ENCODE measurements around the gene C17orf100. TPM values are rescaled to one million over a fixed set of nuclear protein-coding genes. Genes with fewer than 3 reads are reported as not detected.

The C17orf100 gene
- total and polyA plus RNA-seq, 2 of the 13 experiments (the other 11 are each of a cell fraction or from before 2014, with no cell fraction given) = 3.6 to 8.7 TPM

DNA sequence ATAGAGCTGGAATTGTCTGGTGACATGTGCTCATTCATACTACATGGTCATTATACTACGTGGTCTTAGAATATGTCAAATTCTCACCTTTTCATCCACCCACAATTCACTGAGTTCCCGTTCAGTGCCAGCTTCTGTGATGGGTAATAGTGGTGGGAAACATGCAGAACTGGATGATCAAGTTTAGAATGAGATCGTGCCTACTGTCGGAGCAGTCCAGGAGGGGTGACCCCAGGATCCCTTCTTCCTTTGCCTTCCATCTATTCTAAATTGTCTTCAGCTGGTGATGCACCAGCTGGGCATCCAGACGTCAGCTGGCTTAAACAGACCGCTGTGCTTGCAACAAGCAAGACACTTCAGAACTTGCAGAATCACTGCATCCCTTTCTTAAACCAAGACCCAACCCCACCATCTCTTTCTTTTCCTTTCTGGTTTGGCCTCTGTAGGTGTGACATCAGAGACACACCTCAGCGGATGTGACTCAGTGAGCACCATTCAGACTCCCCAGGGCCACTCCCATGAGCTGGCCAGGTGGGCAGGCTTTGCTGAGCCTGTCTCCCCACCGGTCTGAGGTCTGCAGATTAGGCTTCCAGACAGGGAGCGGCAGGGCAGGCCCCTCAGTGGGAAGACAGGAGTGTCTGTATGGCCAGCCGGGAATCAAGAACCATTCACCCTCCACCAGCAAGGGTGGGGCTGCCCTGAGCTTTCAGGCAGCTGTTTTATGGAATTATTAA is 18.1 kb downstream of the C17orf100 start:
- FAIRE-seq = no peak
- no peak overlapping the region for H3K9ac ChIP-seq (ENCODE audit: insufficient read depth, low read depth, low read length)
- peaks cover 51% of the 10 kb centered on the region for H3K4me1 ChIP-seq (ENCODE audit: insufficient read depth, low read length)
- intact Hi-C loops (cut with micrococcal nuclease; ENCODE audit: unreplicated experiment) = no loop called here
- in situ Hi-C loops (cut with HindIII; ENCODE audit: extremely low pct_ligation_motif_present, low pct_unique_long_range_greater_than_20kb) = loop anchor here (5.0 to 10.0 kb wide), 3 partner anchors 43 to 345 kb away; partner anchors contain the start of genes RNASEK, SLC13A5 and TEKT1
- no peaks in the 10 kb centered on the region for H3K36me3 ChIP-seq (replicated peaks in 1 of 2; ENCODE audit: control insufficient read depth in 1 of 2, insufficient read depth in 2 of 2, low read length in 2 of 2)
- H3K4me3 ChIP-seq (replicated peaks in 1 of 3; ENCODE audit: insufficient read depth in 1 of 3, low read depth in 2 of 3, low read length in 3 of 3) = no peak overlapping the region
- no peaks in the 10 kb centered on the region for H3K27me3 ChIP-seq (ENCODE audit: control insufficient read depth in 1 of 2, insufficient read depth in 2 of 2, low read length in 2 of 2)
- peak; percentile 31; the same call in 1 of the 2 replicates for TF ChIP-seq HNRNPL (IDR thresholded peaks at IDR 0.05; ENCODE audit: low read depth, low read length)
- TF ChIP-seq ZNF274 (CRISPR knock-in tag; IDR thresholded peaks at IDR 0.05) = no peak
- ATAC-seq = no peak
- no peak for DNase-seq (ENCODE audit: low spot score)
- no peaks in the 10 kb centered on the region for H4K20me1 ChIP-seq (ENCODE audit: insufficient read depth, low read length)
- no peak overlapping the region for H3K4me2 ChIP-seq (ENCODE audit: low read depth, low read length)
- H3K27ac ChIP-seq (ENCODE audit: extremely low read length, insufficient read depth, low read length) = no peak overlapping the region
- no peaks in the 10 kb centered on the region for H3K79me2 ChIP-seq (ENCODE audit: insufficient read depth, low read length)
- no peaks in the 10 kb centered on the region for H3K9me3 ChIP-seq (ENCODE audit: low read length)
- no TSS peak for BruUV-seq (replicated peaks)
- over 99% methylated on average over 10 of the region's 10 CpGs for WGBS (ENCODE audit: low lambda C conversion rate)
- H2AFZ ChIP-seq (ENCODE audit: low read length) = no peak overlapping the region
- ChIA-PET CTCF (ENCODE audit: low intra/inter-chr PET ratio, low total read pairs) (no interaction called here), POLR2A (interaction anchor here (1.2 to 4.3 kb wide), 4 partner anchors 7 to 43 kb away, joined by 3 to 33 read pairs (median 8); partner anchors contain the start of gene SLC13A5)

DNA sequence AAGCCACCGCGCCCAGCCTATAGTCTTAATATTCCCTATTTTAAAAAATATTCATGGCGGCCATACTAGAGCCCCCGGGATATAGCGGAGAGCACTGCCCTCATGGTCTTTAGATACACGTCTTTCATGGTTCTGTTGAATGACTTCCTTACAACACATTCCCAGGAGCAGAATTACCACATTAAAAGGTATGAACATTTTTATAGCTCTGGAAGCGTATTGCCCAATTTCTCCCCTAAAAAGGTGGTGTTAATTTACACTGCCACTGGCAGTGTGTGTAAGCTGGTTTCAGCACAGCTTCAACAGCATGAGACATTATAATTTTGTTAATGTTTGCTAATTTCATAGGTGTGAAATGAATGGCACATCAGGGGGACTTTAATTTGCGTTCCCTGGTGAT is 19.0 kb downstream of the C17orf100 start:
- ChIA-PET CTCF (ENCODE audit: low intra/inter-chr PET ratio, low total read pairs) (no interaction called here), POLR2A (interaction anchor here (1.2 to 1.8 kb wide), 3 partner anchors 30 to 42 kb away, joined by 4 to 10 read pairs (median 7); no protein-coding TSS in a partner anchor)
- H3K9ac ChIP-seq (ENCODE audit: insufficient read depth, low read depth, low read length) = no peak overlapping the region
- no peak for DNase-seq (ENCODE audit: low spot score)
- TF ChIP-seq RBM22 (optimal IDR thresholded peaks at IDR 0.05; ENCODE audit: low read length) = no peak
- no peak for TF ChIP-seq ZSCAN29 (CRISPR knock-in tag; conservative IDR thresholded peaks at IDR 0.05)
- FAIRE-seq = no peak
- H3K9me3 ChIP-seq (ENCODE audit: low read length) = no peaks in the 10 kb centered on the region
- H3K4me3 ChIP-seq (replicated peaks in 1 of 3; ENCODE audit: insufficient read depth in 1 of 3, low read depth in 2 of 3, low read length in 3 of 3) = no peak overlapping the region
- no peaks in the 10 kb centered on the region for H3K36me3 ChIP-seq (replicated peaks in 1 of 2; ENCODE audit: control insufficient read depth in 1 of 2, insufficient read depth in 2 of 2, low read length in 2 of 2)
- no peak overlapping the region for H2AFZ ChIP-seq (ENCODE audit: low read length)
- H3K4me1 ChIP-seq (ENCODE audit: insufficient read depth, low read length) = peaks cover 56% of the 10 kb centered on the region
- in situ Hi-C loops (cut with HindIII; ENCODE audit: extremely low pct_ligation_motif_present, low pct_unique_long_range_greater_than_20kb) (no loop called here), intact Hi-C loops (cut with micrococcal nuclease; ENCODE audit: unreplicated experiment) (no loop called here)
- H4K20me1 ChIP-seq (ENCODE audit: insufficient read depth, low read length) = no peaks in the 10 kb centered on the region
- no peak for ATAC-seq
- over 99% methylated on average over 8 of the region's 8 CpGs for WGBS (ENCODE audit: low lambda C conversion rate)
- no peak overlapping the region for H3K27ac ChIP-seq (ENCODE audit: extremely low read length, insufficient read depth, low read length)
- no peak overlapping the region for H3K4me2 ChIP-seq (ENCODE audit: low read depth, low read length)
- no peaks in the 10 kb centered on the region for H3K27me3 ChIP-seq (ENCODE audit: control insufficient read depth in 1 of 2, insufficient read depth in 2 of 2, low read length in 2 of 2)
- H3K79me2 ChIP-seq (ENCODE audit: insufficient read depth, low read length) = no peaks in the 10 kb centered on the region
- no TSS peak for BruUV-seq (replicated peaks)
